CD4-positive, CD25-positive, alpha-beta regulatory T cell (primary cell): Measurements from ENCODE around the gene ADGRB3. TPM values are rescaled to one million over a fixed set of nuclear protein-coding genes. Genes with fewer than 3 reads are reported as not detected.

Experiments used
- ATAC-seq, 2 donors: fragments of 150-1000 bp; cut with Tn5 transposase; one replicate each; pipeline ENCODE4 v1.10.0; 2021; ENCODE audit warnings: low read depth in 2 of 2, moderate number of reproducible peaks in 2 of 2, moderate library complexity in 1 of 2
- DNase-seq, 3 donors: peaks; one replicate each; pipeline versions ENCODE4 v3.0.0 to v3.0.0-alpha.2; 2012 to 2022; ENCODE audit warnings: mixed read lengths in 1 of 3
- H3K27ac ChIP-seq: one replicate; pipeline ENCODE4 v1.7.0; 2013; ENCODE audit warnings: mild to moderate bottlenecking, low read length; ENCODE audit not compliant: insufficient read depth, poor library complexity, severe bottlenecking
- H3K27me3 ChIP-seq: one replicate; pipeline ENCODE4 v1.7.0; 2013; ENCODE audit warnings: low read length; ENCODE audit not compliant: control insufficient read depth, insufficient read depth
- H3K36me3 ChIP-seq: one replicate; pipeline ENCODE4 v1.7.0; 2013; ENCODE audit warnings: mild to moderate bottlenecking, low read length, moderate library complexity; ENCODE audit not compliant: control insufficient read depth, insufficient read depth
- H3K4me1 ChIP-seq: 2 replicates; pipeline ENCODE4 v1.7.0; 2013; ENCODE audit warnings: mild to moderate bottlenecking, low read length; ENCODE audit not compliant: insufficient read depth, control insufficient read depth, poor library complexity, severe bottlenecking
- H3K4me3 ChIP-seq: one replicate; pipeline ENCODE4 v1.7.0; 2013; ENCODE audit warnings: low read depth, mild to moderate bottlenecking, low read length, moderate library complexity
- H3K9me3 ChIP-seq, 2 experiments: 1 replicate in 1 of 2; 2 replicates in 1 of 2; pipeline ENCODE4 v1.7.0; 2013; ENCODE audit warnings: low read length in 2 of 2, mild to moderate bottlenecking in 1 of 2, moderate library complexity in 1 of 2; ENCODE audit not compliant: control insufficient read depth in 2 of 2
- H3K27ac Mint-ChIP-seq, 3 donors: one replicate each; pipeline ENCODE4 v1.8.0; 2020 to 2022; ENCODE audit warnings: mild to moderate bottlenecking in 3 of 3, mixed read lengths in 3 of 3, moderate library complexity in 2 of 3
- H3K27me3 Mint-ChIP-seq: one replicate; pipeline ENCODE4 v1.8.0; 2022; ENCODE audit warnings: mild to moderate bottlenecking, mixed read lengths
- H3K36me3 Mint-ChIP-seq: one replicate; pipeline ENCODE4 v1.8.0; 2020; ENCODE audit warnings: mixed read lengths
- H3K4me1 Mint-ChIP-seq, 4 donors: one replicate each; pipeline ENCODE4 v1.8.0; 2020 to 2022; ENCODE audit warnings: mixed read lengths in 4 of 4, mild to moderate bottlenecking in 1 of 4
- H3K4me3 Mint-ChIP-seq, 4 donors: one replicate each; pipeline ENCODE4 v1.8.0; 2020 to 2022; ENCODE audit warnings: mild to moderate bottlenecking in 4 of 4, mixed read lengths in 4 of 4, moderate library complexity in 3 of 4
- H3K9me3 Mint-ChIP-seq, 7 donors: one replicate each; pipeline ENCODE4 v1.8.0; 2020 to 2022; ENCODE audit warnings: mixed read lengths in 7 of 7, mild to moderate bottlenecking in 3 of 7, moderate library complexity in 2 of 7
- polyA plus RNA-seq, 4 donors: library from polyadenylated mRNA; unstranded; fragments of 300-500 nt; fragmentation: Illumina TruSeq; gene quantifications; one replicate each; pipeline ENCODE4 v1.2.3, GENCODE V29; 2021
- total RNA-seq: library from RNA; stranded (reverse); gene quantifications from one replicate; pipeline ENCODE4 v1.2.3, GENCODE V29; 2022

The ADGRB3 gene
- total and polyA plus RNA-seq, 5 donors from 2014 or later, result not detected

DNA sequence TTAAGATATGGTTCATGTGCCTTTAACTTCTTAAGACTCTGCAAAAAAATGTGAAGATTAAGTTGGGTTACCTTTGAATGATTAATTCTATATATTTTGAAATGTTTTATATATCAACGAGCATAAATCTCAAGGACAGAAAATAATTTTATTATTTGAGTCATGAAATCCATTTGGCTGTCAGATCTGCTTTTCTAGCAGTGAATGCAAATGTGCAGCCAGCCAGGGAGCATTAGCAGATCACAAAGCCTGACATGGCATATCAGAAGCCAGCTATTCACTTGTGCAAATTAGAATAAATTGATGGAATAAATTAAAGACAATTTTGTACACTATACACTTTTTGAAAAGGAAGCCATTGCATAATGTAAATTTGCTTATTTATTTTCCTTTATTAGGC is 424.3 kb downstream of the ADGRB3 start:
- H3K9me3 ChIP-seq, result no peaks in the 10 kb centered on the region
- no peaks in the 10 kb centered on the region for H3K4me1 ChIP-seq
- Mint-ChIP-seq H3K4me3 (no peak overlapping the region), H3K27ac (no peak overlapping the region), H3K4me1 (no peaks in the 10 kb centered on the region), H3K36me3 (no peaks in the 10 kb centered on the region), H3K9me3 (peaks cover 0 to 6% (median 3%) of the 10 kb centered on the region in 7 donors), H3K27me3 (no peaks in the 10 kb centered on the region)
- no peaks in the 10 kb centered on the region for H3K36me3 ChIP-seq
- ATAC-seq, result no peak
- no peak overlapping the region for H3K4me3 ChIP-seq
- DNase-seq, result no peak
- H3K27ac ChIP-seq, result no peak overlapping the region
- H3K27me3 ChIP-seq, result no peaks in the 10 kb centered on the region

DNA sequence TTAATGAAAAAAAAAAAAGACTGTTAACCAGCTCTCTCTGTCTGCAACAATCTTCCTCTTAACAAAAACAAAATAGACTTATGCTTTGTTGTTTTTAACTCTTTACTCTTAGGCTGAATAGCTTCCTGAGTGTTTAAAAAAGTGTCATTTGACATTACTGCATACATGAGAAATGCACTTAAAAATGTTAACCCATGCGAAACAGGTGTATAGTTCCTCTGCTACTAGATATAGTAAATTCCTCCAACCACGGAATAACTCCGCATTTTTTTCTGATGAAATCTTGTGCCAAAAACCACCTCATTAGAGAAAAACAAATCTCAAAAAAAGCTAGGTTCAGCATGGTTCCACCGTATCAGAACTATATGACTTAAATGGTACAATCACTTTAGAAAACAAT is 426.0 kb downstream of the ADGRB3 start:
- ATAC-seq (no peak), DNase-seq (no peak)
- Mint-ChIP-seq H3K4me1 (no peaks in the 10 kb centered on the region), H3K36me3 (no peaks in the 10 kb centered on the region), H3K27ac (no peak overlapping the region), H3K9me3 (peaks cover 0 to 5% (median 2%) of the 10 kb centered on the region in 7 donors), H3K4me3 (no peak overlapping the region), H3K27me3 (no peaks in the 10 kb centered on the region)
- H3K27ac ChIP-seq, result no peak overlapping the region
- H3K27me3 ChIP-seq, result no peaks in the 10 kb centered on the region
- no peaks in the 10 kb centered on the region for H3K4me1 ChIP-seq
- no peaks in the 10 kb centered on the region for H3K9me3 ChIP-seq
- no peaks in the 10 kb centered on the region for H3K36me3 ChIP-seq
- H3K4me3 ChIP-seq, result no peak overlapping the region

DNA sequence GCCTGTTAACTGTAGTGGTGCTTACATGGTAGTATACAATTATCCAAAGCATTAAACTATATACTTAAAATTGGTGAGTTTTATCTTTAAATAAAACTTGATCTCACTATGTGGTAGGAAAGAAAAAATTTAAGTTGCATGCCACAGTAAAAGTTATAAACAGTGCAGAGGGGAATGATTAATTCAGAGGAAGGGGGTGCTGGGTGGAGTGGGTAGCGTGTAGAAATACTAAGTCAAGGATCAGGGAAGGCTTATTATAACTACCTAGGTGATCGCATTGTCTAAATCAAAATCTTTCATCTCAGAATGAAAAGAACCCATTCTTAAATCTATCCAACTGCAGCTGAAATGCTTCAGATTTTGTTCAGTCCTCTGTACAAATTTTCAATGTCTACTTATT is 428.3 kb downstream of the ADGRB3 start:
- ATAC-seq, result no peak
- Histone ChIP-seq H3K27ac (no peak overlapping the region), H3K4me3 (no peak overlapping the region), H3K9me3 (no peaks in the 10 kb centered on the region), H3K27me3 (no peaks in the 10 kb centered on the region), H3K4me1 (no peaks in the 10 kb centered on the region), H3K36me3 (no peaks in the 10 kb centered on the region)
- Mint-ChIP-seq H3K4me1 (no peaks in the 10 kb centered on the region), H3K27ac (no peak overlapping the region), H3K9me3 (peaks cover 0 to 5% (median 1%) of the 10 kb centered on the region in 7 donors), H3K4me3 (no peak overlapping the region), H3K27me3 (no peaks in the 10 kb centered on the region), H3K36me3 (no peaks in the 10 kb centered on the region)
- no peak for DNase-seq

DNA sequence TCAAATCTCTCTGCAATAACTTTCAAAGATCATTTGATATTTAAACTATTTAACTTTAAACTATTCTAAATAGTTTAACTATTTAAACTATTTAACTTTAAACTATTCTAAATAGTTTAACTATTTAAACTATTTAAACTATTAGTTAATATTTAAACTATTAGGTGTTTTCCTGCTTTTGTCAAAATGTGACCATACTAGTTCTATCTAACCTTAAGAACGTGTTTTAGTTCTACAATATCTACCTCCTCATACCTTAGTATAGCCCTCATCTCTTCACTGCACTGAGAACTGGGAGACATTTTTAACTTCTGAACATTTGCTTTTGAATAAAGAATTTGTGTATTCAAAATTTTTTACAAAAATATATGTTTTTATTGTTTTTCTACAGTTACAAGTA is 429.1 kb downstream of the ADGRB3 start:
- ATAC-seq, result no peak
- Histone ChIP-seq H3K27ac (no peak overlapping the region), H3K36me3 (no peaks in the 10 kb centered on the region), H3K4me3 (no peak overlapping the region), H3K4me1 (no peaks in the 10 kb centered on the region), H3K27me3 (no peaks in the 10 kb centered on the region), H3K9me3 (no peaks in the 10 kb centered on the region)
- peaks cover 0 to 5% (median 0%) of the 10 kb centered on the region in 7 donors for H3K9me3 Mint-ChIP-seq
- no peaks in the 10 kb centered on the region for H3K4me1 Mint-ChIP-seq
- H3K36me3 Mint-ChIP-seq, result no peaks in the 10 kb centered on the region
- no peaks in the 10 kb centered on the region for H3K27me3 Mint-ChIP-seq
- H3K27ac Mint-ChIP-seq, result no peak overlapping the region
- H3K4me3 Mint-ChIP-seq, result no peak overlapping the region
- DNase-seq, result no peak

DNA sequence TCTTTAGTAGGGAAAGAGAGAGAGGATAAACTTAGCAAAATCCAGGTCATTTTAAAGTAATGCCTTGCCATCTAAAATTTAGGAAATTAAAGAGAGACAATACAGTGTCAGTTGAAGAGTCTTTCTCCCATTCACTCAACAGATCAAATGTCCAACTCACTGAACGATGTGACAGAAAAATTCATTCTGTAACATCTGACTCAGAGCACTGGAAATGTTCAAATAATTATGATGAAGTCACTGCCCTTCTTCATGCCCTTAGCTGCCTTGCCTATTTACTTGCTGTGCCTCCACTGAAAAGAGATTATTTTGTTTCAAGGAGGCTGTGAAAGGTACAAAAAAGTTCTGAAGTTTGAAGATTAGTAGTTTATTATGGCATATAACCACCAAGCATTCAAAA is 434.8 kb downstream of the ADGRB3 start:
- peaks cover 0 to 3% (median 0%) of the 10 kb centered on the region in 7 donors for H3K9me3 Mint-ChIP-seq
- DNase-seq, result no peak
- H3K4me1 ChIP-seq, result no peaks in the 10 kb centered on the region
- no peak overlapping the region for H3K4me3 ChIP-seq
- H3K27me3 Mint-ChIP-seq, result no peaks in the 10 kb centered on the region
- no peak overlapping the region for H3K27ac Mint-ChIP-seq
- no peaks in the 10 kb centered on the region for H3K36me3 ChIP-seq
- H3K27me3 ChIP-seq, result no peaks in the 10 kb centered on the region
- ATAC-seq, result no peak
- H3K36me3 Mint-ChIP-seq, result no peaks in the 10 kb centered on the region
- H3K4me1 Mint-ChIP-seq, result no peaks in the 10 kb centered on the region
- no peaks in the 10 kb centered on the region for H3K9me3 ChIP-seq
- no peak overlapping the region for H3K27ac ChIP-seq
- no peak overlapping the region for H3K4me3 Mint-ChIP-seq

DNA sequence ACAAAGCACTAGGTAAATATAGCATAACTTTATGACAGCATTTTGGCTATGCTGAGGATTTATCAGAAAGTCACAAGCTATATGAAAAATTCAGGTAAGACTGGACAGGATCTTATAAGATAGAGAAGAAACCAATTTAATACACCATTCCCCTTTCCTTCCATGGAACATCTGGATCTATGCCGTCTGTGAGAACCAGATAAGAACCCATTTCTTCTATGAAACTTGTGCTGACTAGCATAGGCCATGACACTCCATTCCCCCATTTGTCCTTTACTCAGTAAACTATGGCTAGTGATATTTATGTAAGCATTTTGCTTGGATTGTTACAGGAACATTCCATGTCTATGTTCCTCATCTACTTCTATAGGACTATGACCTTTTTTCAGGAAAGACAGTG is 437.7 kb downstream of the ADGRB3 start:
- Histone ChIP-seq H3K36me3 (no peaks in the 10 kb centered on the region), H3K27ac (no peak overlapping the region), H3K9me3 (no peaks in the 10 kb centered on the region), H3K4me3 (no peak overlapping the region), H3K4me1 (no peaks in the 10 kb centered on the region), H3K27me3 (no peaks in the 10 kb centered on the region)
- ATAC-seq (no peak), DNase-seq (no peak)
- Mint-ChIP-seq H3K27me3 (no peaks in the 10 kb centered on the region), H3K27ac (no peak overlapping the region), H3K36me3 (no peaks in the 10 kb centered on the region), H3K4me3 (no peak overlapping the region), H3K9me3 (peaks cover 0 to 3% (median 0%) of the 10 kb centered on the region in 7 donors), H3K4me1 (no peaks in the 10 kb centered on the region)

DNA sequence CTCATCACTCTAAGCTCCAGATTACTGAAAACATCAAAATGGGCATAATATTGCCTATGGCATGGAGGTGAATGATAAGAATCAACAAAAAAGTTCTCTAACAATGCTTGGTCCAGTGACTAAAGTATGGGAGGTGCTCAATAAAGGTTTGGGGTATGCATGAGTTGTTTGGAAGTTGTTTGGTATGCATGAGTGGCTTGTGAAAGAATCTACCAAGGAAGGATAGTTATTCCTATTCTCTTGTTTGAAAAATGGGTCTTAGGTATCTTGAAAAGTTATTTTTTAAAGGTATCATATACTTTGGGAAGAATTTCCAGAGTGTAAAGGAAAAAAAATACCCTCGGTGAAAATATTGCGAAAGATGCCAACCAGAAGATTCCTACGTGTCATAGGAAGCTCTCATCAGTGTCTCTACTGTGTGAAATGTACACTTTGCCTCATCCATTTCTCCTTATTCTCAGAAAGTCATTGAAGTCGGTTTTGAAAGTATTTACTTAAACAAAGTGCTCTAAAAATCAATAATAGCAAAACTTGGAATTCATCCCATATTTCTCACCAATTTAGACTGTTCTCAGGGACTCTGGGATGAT is 449.8 kb downstream of the ADGRB3 start:
- no peaks in the 10 kb centered on the region for H3K27me3 Mint-ChIP-seq
- Histone ChIP-seq H3K4me3 (no peak overlapping the region), H3K4me1 (no peaks in the 10 kb centered on the region), H3K36me3 (no peaks in the 10 kb centered on the region), H3K27me3 (no peaks in the 10 kb centered on the region), H3K27ac (no peak overlapping the region), H3K9me3 (no peaks in the 10 kb centered on the region)
- DNase-seq (no peak), ATAC-seq (no peak)
- no peaks in the 10 kb centered on the region for H3K36me3 Mint-ChIP-seq
- no peaks in the 10 kb centered on the region for H3K4me1 Mint-ChIP-seq
- H3K4me3 Mint-ChIP-seq, result no peak overlapping the region
- H3K27ac Mint-ChIP-seq, result no peak overlapping the region
- H3K9me3 Mint-ChIP-seq, result peaks cover 0 to 6% (median 3%) of the 10 kb centered on the region in 7 donors

DNA sequence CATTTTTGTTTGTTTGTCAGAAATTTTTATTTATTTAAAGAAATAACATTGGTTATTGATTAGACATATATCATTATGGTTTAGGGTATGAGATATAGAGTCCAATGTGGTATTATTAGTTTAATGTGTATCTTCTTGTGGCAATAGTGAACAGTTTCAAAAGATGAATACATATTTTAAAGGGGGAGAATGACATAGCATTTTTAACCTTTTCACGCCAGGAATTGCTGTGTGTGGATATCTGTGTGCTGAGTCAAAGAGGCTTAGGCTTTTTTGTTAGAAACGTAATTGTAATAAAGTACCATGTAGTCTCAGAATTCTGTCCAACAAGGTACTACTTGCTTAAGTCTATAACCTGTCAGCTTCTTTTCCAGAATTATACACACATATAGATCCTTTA is 451.6 kb downstream of the ADGRB3 start:
- ATAC-seq (no peak), DNase-seq (no peak)
- no peaks in the 10 kb centered on the region for H3K9me3 ChIP-seq
- H3K4me3 Mint-ChIP-seq, result no peak overlapping the region
- no peak overlapping the region for H3K4me3 ChIP-seq
- no peak overlapping the region for H3K27ac Mint-ChIP-seq
- peaks cover 0 to 6% (median 3%) of the 10 kb centered on the region in 7 donors for H3K9me3 Mint-ChIP-seq
- H3K4me1 Mint-ChIP-seq, result no peaks in the 10 kb centered on the region
- H3K4me1 ChIP-seq, result no peaks in the 10 kb centered on the region
- no peaks in the 10 kb centered on the region for H3K36me3 ChIP-seq
- no peaks in the 10 kb centered on the region for H3K27me3 ChIP-seq
- no peaks in the 10 kb centered on the region for H3K27me3 Mint-ChIP-seq
- no peak overlapping the region for H3K27ac ChIP-seq
- no peaks in the 10 kb centered on the region for H3K36me3 Mint-ChIP-seq
